ENCODE data around the gene MRTO4. TPM values are rescaled to one million over a fixed set of nuclear protein-coding genes. Genes with fewer than 3 reads are reported as not detected.

MRTO4 gene
- total RNA-seq, 1 donor from 2014 or later, result 73.1 TPM

GRCh38 chr1:19305880-19306279, 54.3 kb downstream of the MRTO4 start:
- Mint-ChIP-seq H3K4me1 (peaks cover 5% of the 10 kb centered on the region), H3K4me3 (no peak overlapping the region), H3K27ac (no peak overlapping the region), H3K27me3 (no peaks in the 10 kb centered on the region), H3K9me3 (no peaks in the 10 kb centered on the region), H3K36me3 (ENCODE audit: low read depth) (peaks cover 61% of the 10 kb centered on the region)
- ATAC-seq (ENCODE audit: low read depth), result no peak
- TF ChIP-seq, protein P1, sequence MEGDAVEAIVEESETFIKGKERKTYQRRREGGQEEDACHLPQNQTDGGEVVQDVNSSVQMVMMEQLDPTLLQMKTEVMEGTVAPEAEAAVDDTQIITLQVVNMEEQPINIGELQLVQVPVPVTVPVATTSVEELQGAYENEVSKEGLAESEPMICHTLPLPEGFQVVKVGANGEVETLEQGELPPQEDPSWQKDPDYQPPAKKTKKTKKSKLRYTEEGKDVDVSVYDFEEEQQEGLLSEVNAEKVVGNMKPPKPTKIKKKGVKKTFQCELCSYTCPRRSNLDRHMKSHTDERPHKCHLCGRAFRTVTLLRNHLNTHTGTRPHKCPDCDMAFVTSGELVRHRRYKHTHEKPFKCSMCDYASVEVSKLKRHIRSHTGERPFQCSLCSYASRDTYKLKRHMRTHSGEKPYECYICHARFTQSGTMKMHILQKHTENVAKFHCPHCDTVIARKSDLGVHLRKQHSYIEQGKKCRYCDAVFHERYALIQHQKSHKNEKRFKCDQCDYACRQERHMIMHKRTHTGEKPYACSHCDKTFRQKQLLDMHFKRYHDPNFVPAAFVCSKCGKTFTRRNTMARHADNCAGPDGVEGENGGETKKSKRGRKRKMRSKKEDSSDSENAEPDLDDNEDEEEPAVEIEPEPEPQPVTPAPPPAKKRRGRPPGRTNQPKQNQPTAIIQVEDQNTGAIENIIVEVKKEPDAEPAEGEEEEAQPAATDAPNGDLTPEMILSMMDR (IDR thresholded peaks at IDR 0.05), result no peak
- POLR2A ChIA-PET, result no interaction called here
- no peak for DNase-seq
- intact Hi-C loops (cut with micrococcal nuclease), result no loop called here
- CTCF ChIA-PET, result no interaction called here

- intact Hi-C loops (cut with micrococcal nuclease), result no loop called here
- TF ChIP-seq, protein P1 (IDR thresholded peaks at IDR 0.05), result no peak
- Mint-ChIP-seq H3K36me3 (ENCODE audit: low read depth) (peaks cover 63% of the 10 kb centered on the region), H3K4me1 (peaks cover 12% of the 10 kb centered on the region), H3K4me3 (no peak overlapping the region), H3K9me3 (no peaks in the 10 kb centered on the region), H3K27ac (no peak overlapping the region), H3K27me3 (no peaks in the 10 kb centered on the region)
- ChIA-PET POLR2A (no interaction called here), CTCF (no interaction called here)
- DNase-seq (no peak), ATAC-seq (ENCODE audit: low read depth) (no peak)
These were observed 55.3 kb downstream of the MRTO4 start for GRCh38 chr1:19306941-19307340.

GRCh38 chr1:19307794-19308508, 56.3 kb downstream of the MRTO4 start:
- H3K4me3 Mint-ChIP-seq, result no peak overlapping the region
- POLR2A ChIA-PET, result no interaction called here
- intact Hi-C loops (cut with micrococcal nuclease), result no loop called here

DNA sequence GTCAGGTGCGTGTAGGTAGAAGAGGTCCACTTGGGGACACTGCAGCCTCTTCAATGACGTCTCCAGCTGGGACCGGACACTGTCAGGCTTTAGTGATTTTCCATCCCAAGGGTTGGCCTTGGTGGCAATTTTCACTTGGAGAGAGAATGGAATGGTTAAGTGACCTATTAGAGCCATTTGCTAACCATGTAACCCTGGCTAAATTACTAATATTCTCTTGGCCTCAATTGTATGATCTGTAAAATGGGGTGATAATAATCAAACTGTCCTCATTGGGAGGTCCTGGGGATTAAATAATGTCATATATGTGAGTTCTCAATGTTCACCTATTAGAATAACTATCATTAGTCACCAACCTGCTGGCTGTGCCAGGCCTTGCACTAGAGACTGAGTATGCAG, 56.9 kb downstream of the MRTO4 start:
- ATAC-seq (ENCODE audit: low read depth), result no peak
- no peak overlapping the region for H3K27ac Mint-ChIP-seq
- H3K4me1 Mint-ChIP-seq, result peaks cover 21% of the 10 kb centered on the region

More at GRCh38 chr1:19307794-19308508, 56.3 kb downstream of the MRTO4 start:
- H3K27me3 Mint-ChIP-seq, result no peaks in the 10 kb centered on the region
- H3K9me3 Mint-ChIP-seq, result no peaks in the 10 kb centered on the region
- no peak for DNase-seq
- no peak for ATAC-seq (ENCODE audit: low read depth)
- CTCF ChIA-PET, result no interaction called here
- peaks cover 16% of the 10 kb centered on the region for H3K4me1 Mint-ChIP-seq
- no peak overlapping the region for H3K27ac Mint-ChIP-seq
- TF ChIP-seq, protein P1 (IDR thresholded peaks at IDR 0.05), result no peak
- H3K36me3 Mint-ChIP-seq (ENCODE audit: low read depth), result peaks cover 56% of the 10 kb centered on the region

GRCh38 chr1:19309123-19309813, 57.7 kb downstream of the MRTO4 start:
- ATAC-seq (ENCODE audit: low read depth) (no peak), DNase-seq (no peak)
- H3K9me3 Mint-ChIP-seq, result no peaks in the 10 kb centered on the region
- peaks cover 29% of the 10 kb centered on the region for H3K4me1 Mint-ChIP-seq
- intact Hi-C loops (cut with micrococcal nuclease), result no loop called here
- no peak overlapping the region for H3K27ac Mint-ChIP-seq
- TF ChIP-seq, protein P1 (IDR thresholded peaks at IDR 0.05), result no peak
- POLR2A ChIA-PET, result interaction anchor here (0.6 kb wide), 1 partner anchor 64 kb away, joined by 5 read pairs; no protein-coding TSS in a partner anchor
- CTCF ChIA-PET, result interaction anchor here (0.6 kb wide), 1 partner anchor 12 kb away, joined by 3 read pairs; no protein-coding TSS in a partner anchor
- peaks cover 45% of the 10 kb centered on the region for H3K36me3 Mint-ChIP-seq (ENCODE audit: low read depth)
- H3K4me3 Mint-ChIP-seq, result peak overlapping the region; percentile 17
- H3K27me3 Mint-ChIP-seq, result no peaks in the 10 kb centered on the region

More for the DNA sequence above, 56.9 kb downstream of the MRTO4 start:
- TF ChIP-seq, protein P1 (IDR thresholded peaks at IDR 0.05), result no peak
- no peaks in the 10 kb centered on the region for H3K9me3 Mint-ChIP-seq
- ChIA-PET CTCF (no interaction called here), POLR2A (no interaction called here)
- intact Hi-C loops (cut with micrococcal nuclease), result no loop called here
- H3K4me3 Mint-ChIP-seq, result peak overlapping the region; percentile 17
- no peaks in the 10 kb centered on the region for H3K27me3 Mint-ChIP-seq
- DNase-seq, result no peak
- H3K36me3 Mint-ChIP-seq (ENCODE audit: low read depth), result peaks cover 52% of the 10 kb centered on the region

All from activated B cell treated with CpG ODN at 0.5 μM for 24 hours (primary cell).